ENCODE data around the gene HNRNPA3.

The HNRNPA3 gene

DNA sequence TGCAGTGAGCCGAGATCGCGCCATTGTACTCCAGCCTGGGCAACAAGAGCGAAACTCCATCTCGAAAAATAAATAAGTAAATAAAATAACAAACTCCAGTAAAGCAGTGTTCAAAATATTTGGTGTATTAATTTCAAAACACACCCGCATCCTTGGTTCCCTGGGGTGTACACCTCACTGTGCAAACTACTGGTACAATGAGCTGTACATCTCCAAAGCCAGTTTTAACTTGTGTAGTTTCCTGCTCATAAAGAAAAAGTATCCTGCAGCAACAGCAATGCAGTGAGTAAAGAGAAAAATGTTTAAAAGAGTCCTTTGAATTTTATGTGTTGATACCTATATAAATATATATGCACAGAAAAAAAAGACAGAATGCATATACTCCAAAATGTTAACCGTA is 56.3 kb downstream of the HNRNPA3 start:
- Histone ChIP-seq H3K4me3 (ENCODE audit: low read length) (no peak overlapping the region), H3K4me1 (ENCODE audit: insufficient read depth, low read length) (peaks cover 9% of the 10 kb centered on the region), H3K27me3 (ENCODE audit: insufficient read depth, low read length) (no peaks in the 10 kb centered on the region), H3K9me3 (ENCODE audit: low read length) (no peaks in the 10 kb centered on the region), H2AFZ (ENCODE audit: low read depth, low read length) (no peak overlapping the region), H3K36me3 (ENCODE audit: insufficient read depth, low read length) (no peaks in the 10 kb centered on the region)

GRCh38 chr2:177270531-177270930 is 57.9 kb downstream of the HNRNPA3 start:
- Histone ChIP-seq H2AFZ (ENCODE audit: low read depth, low read length) (no peak overlapping the region), H3K4me3 (ENCODE audit: low read length) (no peak overlapping the region), H3K4me1 (ENCODE audit: insufficient read depth, low read length) (peaks cover 9% of the 10 kb centered on the region), H3K27me3 (ENCODE audit: insufficient read depth, low read length) (no peaks in the 10 kb centered on the region), H3K9me3 (ENCODE audit: low read length) (no peaks in the 10 kb centered on the region), H3K36me3 (ENCODE audit: insufficient read depth, low read length) (no peaks in the 10 kb centered on the region)

GRCh38 chr2:177271981-177272666 is 59.5 kb downstream of the HNRNPA3 start:
- no peaks in the 10 kb centered on the region for H3K27me3 ChIP-seq (ENCODE audit: insufficient read depth, low read length)
- no peaks in the 10 kb centered on the region for H3K36me3 ChIP-seq (ENCODE audit: insufficient read depth, low read length)
- H3K9me3 ChIP-seq (ENCODE audit: low read length): no peaks in the 10 kb centered on the region
- no peak overlapping the region for H2AFZ ChIP-seq (ENCODE audit: low read depth, low read length)
- H3K4me1 ChIP-seq (ENCODE audit: insufficient read depth, low read length): no peaks in the 10 kb centered on the region
- H3K4me3 ChIP-seq (ENCODE audit: low read length): no peak overlapping the region

GRCh38 chr2:177272765-177273164 is 60.2 kb downstream of the HNRNPA3 start:
- Histone ChIP-seq H3K36me3 (ENCODE audit: insufficient read depth, low read length) (no peaks in the 10 kb centered on the region), H3K4me3 (ENCODE audit: low read length) (no peak overlapping the region), H3K27me3 (ENCODE audit: insufficient read depth, low read length) (no peaks in the 10 kb centered on the region), H3K9me3 (ENCODE audit: low read length) (no peaks in the 10 kb centered on the region), H3K4me1 (ENCODE audit: insufficient read depth, low read length) (no peaks in the 10 kb centered on the region), H2AFZ (ENCODE audit: low read depth, low read length) (no peak overlapping the region)

DNA sequence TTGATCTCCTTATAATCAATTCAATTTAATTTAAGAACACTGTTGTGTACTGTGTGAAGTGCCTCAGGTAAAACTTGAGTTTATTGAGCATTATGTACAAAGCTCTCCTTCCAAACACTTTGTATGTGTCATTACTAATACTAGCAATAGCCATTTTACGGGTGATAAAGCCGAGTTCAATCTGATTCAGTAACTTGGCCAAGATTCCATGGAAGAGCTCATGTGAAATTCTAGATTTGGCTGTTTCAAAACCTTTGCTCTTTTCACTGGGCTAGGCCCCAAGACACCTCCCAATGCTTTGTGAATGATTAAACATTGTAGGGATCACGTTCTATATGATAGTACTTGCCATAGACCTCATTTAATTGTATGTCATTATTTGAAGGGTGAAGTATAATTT is 60.8 kb downstream of the HNRNPA3 start:
- Histone ChIP-seq H2AFZ (ENCODE audit: low read depth, low read length) (no peak overlapping the region), H3K36me3 (ENCODE audit: insufficient read depth, low read length) (no peaks in the 10 kb centered on the region)

More for the DNA sequence above, 60.8 kb downstream of the HNRNPA3 start:
- no peaks in the 10 kb centered on the region for H3K4me1 ChIP-seq (ENCODE audit: insufficient read depth, low read length)
- no peaks in the 10 kb centered on the region for H3K9me3 ChIP-seq (ENCODE audit: low read length)
- no peaks in the 10 kb centered on the region for H3K27me3 ChIP-seq (ENCODE audit: insufficient read depth, low read length)
- H3K4me3 ChIP-seq (ENCODE audit: low read length): no peak overlapping the region
